Trophoblast cell (in vitro differentiated cells and primary cell): ENCODE measurements around the gene TLCD1.

Source experiments
- DNase-seq, 2 donors: peaks; one replicate each; pipeline ENCODE4 v3.0.0-alpha.2; 2016
- H2AFZ ChIP-seq: 2 replicates; pipeline ENCODE4 v1.6.1; 2013; ENCODE audit warnings: low read length, moderate library complexity, mild to moderate bottlenecking; ENCODE audit not compliant: insufficient read depth, poor library complexity
- H2AK5ac ChIP-seq: 2 replicates; pipeline ENCODE4 v1.6.1; 2013; ENCODE audit warnings: mild to moderate bottlenecking, low read length
- H2BK120ac ChIP-seq: 2 replicates; pipeline ENCODE4 v1.6.1; 2013; ENCODE audit warnings: low read length, mild to moderate bottlenecking, moderate library complexity; ENCODE audit not compliant: insufficient read depth, poor library complexity
- H2BK12ac ChIP-seq: 2 replicates; pipeline ENCODE4 v1.6.1; 2013; ENCODE audit warnings: mild to moderate bottlenecking, low read length, moderate library complexity
- H2BK5ac ChIP-seq: 2 replicates; pipeline ENCODE4 v1.6.1; 2013; ENCODE audit warnings: low read length, low read depth, moderate library complexity, mild to moderate bottlenecking; ENCODE audit not compliant: poor library complexity
- H3K14ac ChIP-seq: 2 replicates; pipeline ENCODE4 v1.6.1; 2013; ENCODE audit warnings: mild to moderate bottlenecking, low read length
- H3K18ac ChIP-seq: 2 replicates; pipeline ENCODE4 v1.6.1; 2013; ENCODE audit warnings: mild to moderate bottlenecking, low read length
- H3K23ac ChIP-seq: 2 replicates; pipeline ENCODE4 v1.6.1; 2013; ENCODE audit warnings: low read length
- H3K27ac ChIP-seq: 2 replicates; pipeline ENCODE4 v1.5.1; 2013; ENCODE audit warnings: low read depth, mild to moderate bottlenecking, inconsistent platforms, low read length, moderate library complexity
- H3K27me3 ChIP-seq: 2 replicates; pipeline ENCODE4 v1.6.1; 2013; ENCODE audit warnings: inconsistent platforms, mild to moderate bottlenecking, low read length, moderate library complexity; ENCODE audit not compliant: insufficient read depth
- H3K36me3 ChIP-seq, 2 experiments: 1 replicate in 1 of 2; 2 replicates in 1 of 2; pipeline ENCODE4 v1.6.1; 2013; ENCODE audit warnings: low read length in 2 of 2, mild to moderate bottlenecking in 2 of 2, moderate library complexity in 1 of 2; ENCODE audit not compliant: insufficient read depth in 2 of 2, control insufficient read depth in 1 of 2
- H3K4ac ChIP-seq: 2 replicates; pipeline ENCODE4 v1.6.1; 2013; ENCODE audit warnings: low read depth, mild to moderate bottlenecking, low read length, moderate library complexity
- H3K4me1 ChIP-seq, 2 experiments: 1 replicate in 1 of 2; 2 replicates in 1 of 2; pipeline ENCODE4 v1.6.1; 2013; ENCODE audit warnings: low read length in 2 of 2, mild to moderate bottlenecking in 2 of 2, moderate library complexity in 1 of 2; ENCODE audit not compliant: insufficient read depth in 2 of 2, control insufficient read depth in 1 of 2
- H3K4me2 ChIP-seq: 2 replicates; pipeline ENCODE4 v1.6.1; 2013; ENCODE audit warnings: inconsistent platforms, mild to moderate bottlenecking, low read length, moderate library complexity
- H3K4me3 ChIP-seq: 2 replicates; pipeline ENCODE4 v1.5.1; 2013; ENCODE audit warnings: mild to moderate bottlenecking, low read depth, low read length, inconsistent platforms
- H3K79me1 ChIP-seq: one replicate; pipeline ENCODE4 v1.6.1; 2013; ENCODE audit warnings: low read length
- H3K79me2 ChIP-seq: 2 replicates; pipeline ENCODE4 v1.6.1; 2013; ENCODE audit warnings: low read length, mild to moderate bottlenecking; ENCODE audit not compliant: control insufficient read depth, insufficient read depth, poor library complexity
- H3K9ac ChIP-seq: 2 replicates; pipeline ENCODE4 v1.6.1; 2013; ENCODE audit warnings: mild to moderate bottlenecking, low read length
- H3K9me3 ChIP-seq: 2 replicates; pipeline ENCODE4 v1.6.1; 2013; ENCODE audit warnings: low read depth, mild to moderate bottlenecking, control low read depth, inconsistent platforms, low read length; ENCODE audit not compliant: insufficient read depth
- H4K12ac ChIP-seq: 2 replicates; pipeline ENCODE4 v1.6.1; 2013; ENCODE audit warnings: low read depth, mild to moderate bottlenecking, low read length, moderate library complexity
- H4K8ac ChIP-seq: 2 replicates; pipeline ENCODE4 v1.6.1; 2013; ENCODE audit warnings: low read depth, mild to moderate bottlenecking, low read length, moderate library complexity
- H4K91ac ChIP-seq: one replicate; pipeline ENCODE4 v1.6.1; 2013; ENCODE audit warnings: low read depth, mild to moderate bottlenecking, low read length, moderate library complexity
- WGBS: extraction: QIAGEN DNeasy Blood & Tissue Kit; methylation state at CpG from one replicate; pipeline ENCODE4 v1.1.7; 2013; ENCODE audit warnings: missing lambda C conversion rate; ENCODE audit not compliant: insufficient read length, insufficient coverage; ENCODE audit errors: extremely low coverage; 5-methylcytosine and 5-hydroxymethylcytosine counted together

Gene TLCD1

DNA sequence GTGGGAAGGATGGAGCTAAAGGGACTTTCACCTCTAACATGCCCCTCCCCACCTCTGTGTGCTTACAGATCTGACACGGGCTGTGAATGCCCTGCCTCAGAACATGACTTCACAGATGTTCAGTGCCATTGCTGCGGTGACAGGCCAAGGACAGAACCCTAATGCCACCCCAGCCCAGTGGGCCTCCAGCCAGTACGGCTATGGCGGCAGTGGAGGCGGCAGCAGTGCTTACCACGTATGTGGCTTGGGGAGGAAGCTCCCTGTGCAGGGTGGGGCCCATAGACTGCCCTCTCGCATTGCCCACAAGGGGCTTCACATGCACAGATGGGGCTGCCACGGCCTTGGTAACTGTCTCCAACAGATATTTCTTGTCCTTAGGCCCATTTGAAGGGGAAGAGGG is 25.8 kb downstream of the TLCD1 start:
- H3K4me2 ChIP-seq = no peak overlapping the region
- H3K18ac ChIP-seq = no peak overlapping the region
- H2BK12ac ChIP-seq = no peak overlapping the region
- no peak overlapping the region for H4K8ac ChIP-seq
- peaks cover 2% of the 10 kb centered on the region for H3K9me3 ChIP-seq
- no peak overlapping the region for H2AFZ ChIP-seq
- no CpG with 5 or more reads among the region's 8 CpGs for WGBS
- H4K91ac ChIP-seq = no peak overlapping the region
- no peak for DNase-seq
- H3K23ac ChIP-seq = no peak overlapping the region
- no peak overlapping the region for H4K12ac ChIP-seq
- no peak overlapping the region for H3K4me3 ChIP-seq
- no peaks in the 10 kb centered on the region for H3K27me3 ChIP-seq
- no peaks in the 10 kb centered on the region for H3K79me2 ChIP-seq
- no peak overlapping the region for H3K9ac ChIP-seq
- no peaks in the 10 kb centered on the region for H3K79me1 ChIP-seq
- no peak overlapping the region for H3K27ac ChIP-seq
- no peak overlapping the region for H3K4ac ChIP-seq
- no peak overlapping the region for H2BK120ac ChIP-seq
- H3K14ac ChIP-seq = no peak overlapping the region
- no peaks in the 10 kb centered on the region for H3K4me1 ChIP-seq
- no peak overlapping the region for H2AK5ac ChIP-seq
- H2BK5ac ChIP-seq = no peak overlapping the region
- H3K36me3 ChIP-seq = peaks cover 84 to 96% of the 10 kb centered on the region in 2 experiments

DNA sequence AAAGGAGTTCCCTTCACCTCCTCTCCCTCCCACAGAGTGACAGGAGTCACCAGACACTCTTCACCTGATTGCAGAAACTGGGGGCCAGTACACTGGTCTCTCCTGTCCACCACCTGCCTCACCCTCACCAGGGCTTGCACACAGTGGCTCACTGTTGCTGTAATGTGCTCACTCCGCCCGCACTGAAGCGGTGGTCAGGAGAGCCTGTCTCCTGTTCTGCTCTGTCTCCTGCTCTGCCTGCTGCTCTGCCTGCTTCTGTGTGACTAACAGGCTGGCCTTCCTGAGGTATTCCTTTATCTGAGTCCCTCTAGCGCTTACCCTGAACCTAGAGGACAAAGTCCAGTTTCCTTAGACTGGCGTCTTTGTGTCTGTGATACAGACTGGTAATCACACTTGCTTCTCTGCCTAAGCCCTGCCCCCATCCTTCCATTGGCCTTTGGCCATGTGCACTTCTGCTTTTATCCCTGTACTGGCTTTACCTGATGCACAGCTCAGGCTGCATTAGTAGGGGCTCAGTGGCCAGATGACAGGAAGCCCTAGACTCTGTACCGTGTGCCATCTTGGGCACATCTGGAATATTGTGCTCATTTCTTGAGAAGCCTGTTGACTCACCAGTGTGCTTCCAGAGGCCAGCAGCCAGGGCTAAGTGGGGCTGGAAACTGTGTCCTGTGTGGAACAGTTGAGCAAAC is 27.6 kb downstream of the TLCD1 start:
- Histone ChIP-seq H3K27me3 (no peaks in the 10 kb centered on the region), H3K4me2 (no peak overlapping the region), H3K4me1 (no peaks in the 10 kb centered on the region), H4K8ac (no peak overlapping the region), H3K4ac (no peak overlapping the region), H2BK5ac (no peak overlapping the region), H3K23ac (no peak overlapping the region), H2AK5ac (no peak overlapping the region), H3K9ac (no peak overlapping the region), H4K91ac (no peak overlapping the region), H4K12ac (no peak overlapping the region), H3K18ac (no peak overlapping the region), H3K14ac (no peak overlapping the region), H3K79me1 (no peaks in the 10 kb centered on the region), H2AFZ (no peak overlapping the region), H2BK12ac (no peak overlapping the region), H2BK120ac (no peak overlapping the region), H3K9me3 (peaks cover 2% of the 10 kb centered on the region), H3K27ac (no peak overlapping the region), H3K36me3 (peaks cover 88 to 98% of the 10 kb centered on the region in 2 experiments), H3K4me3 (no peak overlapping the region), H3K79me2 (no peaks in the 10 kb centered on the region)
- WGBS = no CpG with 5 or more reads among the region's 6 CpGs
- no peak for DNase-seq

- no peak overlapping the region for H2BK12ac ChIP-seq
- H3K4me1 ChIP-seq = no peaks in the 10 kb centered on the region
- no peak overlapping the region for H3K4ac ChIP-seq
- no peaks in the 10 kb centered on the region for H3K79me2 ChIP-seq
- H4K91ac ChIP-seq = no peak overlapping the region
- H2AFZ ChIP-seq = no peak overlapping the region
- no peak overlapping the region for H3K9ac ChIP-seq
- no peak overlapping the region for H3K4me3 ChIP-seq
- H4K12ac ChIP-seq = no peak overlapping the region
- H2BK120ac ChIP-seq = no peak overlapping the region
- no CpG with 5 or more reads among the region's 1 CpG for WGBS
- no peak overlapping the region for H3K14ac ChIP-seq
- H3K27ac ChIP-seq = no peak overlapping the region
- no peak overlapping the region for H3K18ac ChIP-seq
- H3K36me3 ChIP-seq = peaks cover 75 to 89% of the 10 kb centered on the region in 2 experiments
- no peak overlapping the region for H2BK5ac ChIP-seq
- H3K23ac ChIP-seq = no peak overlapping the region
- DNase-seq = no peak
- H3K27me3 ChIP-seq = no peaks in the 10 kb centered on the region
- no peak overlapping the region for H2AK5ac ChIP-seq
- H4K8ac ChIP-seq = no peak overlapping the region
- H3K9me3 ChIP-seq = peaks cover 4% of the 10 kb centered on the region
- H3K79me1 ChIP-seq = no peaks in the 10 kb centered on the region
- H3K4me2 ChIP-seq = no peak overlapping the region
These were observed 32.2 kb downstream of the TLCD1 start for GRCh38 chr17:28693869-28694268.

DNA sequence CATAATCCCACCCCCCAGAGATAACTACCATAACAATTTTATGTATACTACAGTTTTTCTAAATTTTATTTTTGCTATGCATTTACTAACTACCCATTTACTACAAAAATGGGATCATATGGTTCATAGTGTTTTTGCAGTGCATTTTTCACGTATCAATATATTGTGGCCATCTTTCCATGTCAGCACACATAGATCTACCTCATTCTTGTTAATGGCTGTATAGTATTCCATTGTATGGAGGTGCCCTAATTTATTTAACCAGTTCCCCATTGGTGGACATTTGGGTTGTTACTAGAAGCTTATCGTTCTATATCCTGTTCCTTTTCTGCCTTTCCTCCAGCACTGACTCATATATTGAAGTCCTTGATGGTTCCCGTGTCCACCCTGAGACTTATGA is 37.0 kb downstream of the TLCD1 start:
- Histone ChIP-seq H4K8ac (no peak overlapping the region), H2AFZ (no peak overlapping the region), H2BK12ac (no peak overlapping the region), H2AK5ac (no peak overlapping the region), H3K79me2 (no peaks in the 10 kb centered on the region), H3K9me3 (peaks cover 4% of the 10 kb centered on the region), H3K36me3 (peaks cover 68 to 85% of the 10 kb centered on the region in 2 experiments), H3K4ac (no peak overlapping the region), H3K27me3 (no peaks in the 10 kb centered on the region), H3K18ac (no peak overlapping the region), H3K4me1 (no peaks in the 10 kb centered on the region), H3K23ac (no peak overlapping the region), H3K9ac (no peak overlapping the region), H4K12ac (no peak overlapping the region), H2BK120ac (no peak overlapping the region), H3K4me3 (no peak overlapping the region), H3K14ac (no peak overlapping the region), H2BK5ac (no peak overlapping the region), H4K91ac (no peak overlapping the region), H3K27ac (no peak overlapping the region), H3K79me1 (no peaks in the 10 kb centered on the region), H3K4me2 (no peak overlapping the region)
- whole genome bisulfite sequencing = no CpG with 5 or more reads among the region's 3 CpGs
- no peak for DNase-seq
